H1 (cell line): ENCODE measurements around the gene RFNG. TPM values are rescaled to one million over a fixed set of nuclear protein-coding genes. Genes with fewer than 3 reads are reported as not detected.
A peak's percentile ranks its signal among the peaks of the same experiment; 100 is the strongest.

Experiments
- CTCF ChIA-PET: fragments of 300-600 bp; sonication (Branson Sonifier 250); formaldehyde crosslinking; loops from one replicate; lab custom pipeline; 2021; ENCODE audit not compliant: partially characterized antibody; lab: Charles Lee
- POLR2A ChIA-PET: fragments of 300-600 bp; sonication (Branson Sonifier 250); formaldehyde crosslinking; loops from one replicate; lab custom pipeline; 2021; ENCODE audit warnings: inconsistent platforms; ENCODE audit not compliant: partially characterized antibody; lab: Charles Lee
- DNase-seq, 2 experiments: peaks; one replicate each; pipeline versions ENCODE4 v3.0.0 to v3.0.0-alpha.2; 2010 to 2022; ENCODE audit warnings: low spot score in 2 of 2, low read depth in 1 of 2, mixed read lengths in 1 of 2
- FAIRE-seq: peaks from 2 replicates; lab custom pipeline; 2011; peaks lifted over from hg19 to GRCh38; lab: Jason Lieb, UNC
- H2AFZ ChIP-seq: 2 replicates; pipeline ENCODE4 v1.8.1; 2012; ENCODE audit warnings: low read length, inconsistent platforms
- H2AK5ac ChIP-seq: 2 replicates; pipeline ENCODE4 v1.6.1; 2013; ENCODE audit warnings: low read depth, low read length
- H2BK120ac ChIP-seq: replicated peaks from 2 replicates; pipeline ENCODE3; 2013; ENCODE audit warnings: low read depth, low read length, inconsistent platforms
- H2BK12ac ChIP-seq: 2 replicates; pipeline ENCODE4 v1.6.1; 2013; ENCODE audit warnings: low read depth, low read length
- H2BK15ac ChIP-seq: 2 replicates; pipeline ENCODE4 v1.6.1; 2013; ENCODE audit warnings: low read length
- H2BK20ac ChIP-seq: 2 replicates; pipeline ENCODE4 v1.6.1; 2013; ENCODE audit warnings: low read length
- H2BK5ac ChIP-seq: 2 replicates; pipeline ENCODE4 v1.6.1; 2013; ENCODE audit warnings: low read depth, low read length
- H3K14ac ChIP-seq: 2 replicates; pipeline ENCODE4 v1.6.1; 2013; ENCODE audit warnings: inconsistent platforms; ENCODE audit not compliant: insufficient read length
- H3K18ac ChIP-seq: 2 replicates; pipeline ENCODE4 v1.6.1; 2013; ENCODE audit warnings: low read length; ENCODE audit errors: extremely low read depth
- H3K23ac ChIP-seq: 2 replicates; pipeline ENCODE4 v1.6.1; 2013; ENCODE audit warnings: inconsistent platforms; ENCODE audit not compliant: insufficient read length
- H3K23me2 ChIP-seq: 2 replicates; pipeline ENCODE4 v1.6.1; 2013; ENCODE audit warnings: low read depth, low read length
- H3K27ac ChIP-seq: 2 replicates; pipeline ENCODE4 v1.6.1; 2011; ENCODE audit warnings: low read depth, low read length, inconsistent platforms
- H3K27me3 ChIP-seq, 4 experiments: replicated peaks in 1 of 4; 1 replicate in 1 of 4; 2 replicates in 3 of 4; pipeline versions ENCODE4 v1.6.1 to v1.8.1; 2011 to 2013; ENCODE audit warnings: low read length in 3 of 4, mild to moderate bottlenecking in 3 of 4, inconsistent platforms in 2 of 4, mixed read lengths in 2 of 4, moderate library complexity in 1 of 4; ENCODE audit not compliant: control insufficient read depth in 3 of 4, insufficient read depth in 3 of 4; ENCODE audit errors: extremely low read depth in 1 of 4
- H3K36me3 ChIP-seq, 4 experiments: 2 replicates each; pipeline versions ENCODE4 v1.6.1 to v1.8.1; 2011 to 2013; ENCODE audit warnings: mild to moderate bottlenecking in 4 of 4, low read length in 3 of 4, moderate library complexity in 2 of 4, control low read depth in 1 of 4, inconsistent platforms in 1 of 4; ENCODE audit not compliant: insufficient read depth in 4 of 4, control insufficient read depth in 2 of 4
- H3K4ac ChIP-seq: replicated peaks from 2 replicates; pipeline ENCODE3; 2013; ENCODE audit warnings: low read length, low read depth, mixed read lengths, inconsistent platforms; ENCODE audit not compliant: insufficient read length
- H3K4me1 ChIP-seq, 4 experiments: replicated peaks in 1 of 4; 1 replicate in 1 of 4; 2 replicates in 3 of 4; pipeline versions ENCODE4 v1.6.1 to v1.8.1; 2011 to 2013; ENCODE audit warnings: low read length in 3 of 4, inconsistent platforms in 2 of 4, mixed read lengths in 1 of 4; ENCODE audit not compliant: insufficient read depth in 4 of 4, control insufficient read depth in 3 of 4
- H3K4me2 ChIP-seq, 2 experiments: 2 replicates each; pipeline versions ENCODE4 v1.6.1 to v1.8.1; 2011 to 2013; ENCODE audit warnings: low read depth in 2 of 2, low read length in 2 of 2, control low read depth in 1 of 2, inconsistent platforms in 1 of 2, mild to moderate bottlenecking in 1 of 2; ENCODE audit not compliant: insufficient read depth in 1 of 2
- H3K4me3 ChIP-seq, 4 experiments: fragments of 200-600, 300-600 bp in 1 of 4; sonication (generic), shearing (Covaris generic), sonication (Bioruptor Twin) in 1 of 4; 2 replicates each; pipeline versions ENCODE4 v1.5.1 to v1.8.1; 2011 to 2016; ENCODE audit warnings: low read length in 4 of 4, low read depth in 3 of 4, control low read depth in 2 of 4, inconsistent platforms in 2 of 4, mild to moderate bottlenecking in 2 of 4, mixed read lengths in 1 of 4, moderate library complexity in 1 of 4; ENCODE audit not compliant: insufficient read depth in 2 of 4; ENCODE audit errors: extremely low read depth in 1 of 4
- H3K56ac ChIP-seq: replicated peaks from 2 replicates; pipeline ENCODE3; 2013; ENCODE audit warnings: low read depth, mild to moderate bottlenecking, mixed read lengths, low read length, inconsistent platforms; ENCODE audit not compliant: insufficient read length
- H3K79me1 ChIP-seq: 2 replicates; pipeline ENCODE4 v1.6.1; 2013; ENCODE audit warnings: low read depth, low read length, control low read depth
- H3K79me2 ChIP-seq, 2 experiments: 2 replicates each; pipeline versions ENCODE4 v1.6.1 to v1.8.1; 2012 to 2013; ENCODE audit warnings: low read length in 2 of 2, mild to moderate bottlenecking in 2 of 2, inconsistent platforms in 1 of 2; ENCODE audit not compliant: insufficient read depth in 2 of 2, control insufficient read depth in 1 of 2
- H3K9ac ChIP-seq, 4 experiments: replicated peaks in 1 of 4; 1 replicate in 1 of 4; 2 replicates in 3 of 4; pipeline versions ENCODE4 v1.6.1 to v1.8.1; 2011 to 2013; ENCODE audit warnings: low read depth in 3 of 4, low read length in 3 of 4, control low read depth in 2 of 4, mild to moderate bottlenecking in 2 of 4, moderate library complexity in 2 of 4, inconsistent platforms in 1 of 4; ENCODE audit errors: extremely low read depth in 1 of 4
- H3K9me3 ChIP-seq, 2 experiments: 2 replicates each; pipeline versions ENCODE4 v1.6.1 to v1.8.1; 2012 to 2013; ENCODE audit warnings: mild to moderate bottlenecking in 2 of 2, moderate library complexity in 2 of 2, control low read depth in 1 of 2, inconsistent platforms in 1 of 2, low read depth in 1 of 2, low read length in 1 of 2, mixed read lengths in 1 of 2; ENCODE audit not compliant: insufficient read depth in 2 of 2
- H4K20me1 ChIP-seq, 2 experiments: replicated peaks in 1 of 2; 2 replicates each; pipeline versions ENCODE3 to v1.8.1; 2011 to 2013; ENCODE audit warnings: inconsistent platforms in 2 of 2, low read length in 2 of 2, mild to moderate bottlenecking in 1 of 2; ENCODE audit not compliant: insufficient read depth in 2 of 2, control insufficient read depth in 1 of 2
- H4K5ac ChIP-seq: 2 replicates; pipeline ENCODE4 v1.6.1; 2013; ENCODE audit warnings: low read length, low read depth, mixed read lengths, inconsistent platforms; ENCODE audit not compliant: insufficient read length
- H4K8ac ChIP-seq: 2 replicates; pipeline ENCODE4 v1.8.0; 2013; ENCODE audit warnings: mild to moderate bottlenecking, moderate library complexity, low read length, inconsistent platforms; ENCODE audit not compliant: insufficient read depth; ENCODE audit errors: extremely low read depth
- H4K91ac ChIP-seq: replicated peaks from 2 replicates; pipeline ENCODE3; 2013; ENCODE audit warnings: low read length, mixed read lengths, inconsistent platforms; ENCODE audit not compliant: insufficient read length
- CREB1 ChIP-seq: IDR thresholded peaks from 2 replicates; pipeline ENCODE4 v1.6.1; 2012; ENCODE audit warnings: inconsistent platforms
- SP4 ChIP-seq: IDR thresholded peaks from 2 replicates; pipeline ENCODE4 v1.6.1; 2012; ENCODE audit warnings: low read length, inconsistent platforms
- WGBS, 2 experiments: shearing (Covaris generic) in 1 of 2; methylation state at CpG; one replicate each; pipeline versions ENCODE4 v1.1.6 to v1.1.7; 2013 to 2015; ENCODE audit warnings: low lambda C conversion rate in 2 of 2, mixed read lengths in 2 of 2, inconsistent platforms in 1 of 2, low coverage in 1 of 2, missing lambda C conversion rate in 1 of 2; ENCODE audit not compliant: insufficient replicate concordance in 2 of 2, insufficient coverage in 1 of 2, insufficient read length in 1 of 2; ENCODE audit errors: extremely low coverage in 1 of 2, missing lambda C conversion rate in 1 of 2; 5-methylcytosine and 5-hydroxymethylcytosine counted together
- polyA plus RNA-seq, 7 experiments: library from polyadenylated mRNA; depleted of rRNA in 3 of 7; stranded (reverse) in 5 of 7; unstranded in 2 of 7; fragments of >200 nt in 5 of 7; fragments of 200-250 nt in 2 of 7; gene quantifications; 1 replicate in 5 of 7; 2 replicates in 1 of 7; 4 replicates in 1 of 7; pipeline versions ENCODE4 v1.2.1 to v1.2.3, GENCODE V29; 2011 to 2013; ENCODE audit warnings: missing spikeins in 2 of 7, mixed read lengths in 2 of 7
- total RNA-seq: library from RNA; stranded (reverse); fragmentation: NEBNext Ultra II Directional; extraction: Animal tissue kit (Norgen Biotek cat#: 25700); gene quantifications from 2 replicates; pipeline ENCODE4 v1.2.1, GENCODE V29; 2021

RFNG gene
- total and polyA plus RNA-seq, 2 of the 8 experiments (the other 6 are each of a cell fraction or from before 2014, with no cell fraction given) = 26.7 to 28.4 TPM

DNA sequence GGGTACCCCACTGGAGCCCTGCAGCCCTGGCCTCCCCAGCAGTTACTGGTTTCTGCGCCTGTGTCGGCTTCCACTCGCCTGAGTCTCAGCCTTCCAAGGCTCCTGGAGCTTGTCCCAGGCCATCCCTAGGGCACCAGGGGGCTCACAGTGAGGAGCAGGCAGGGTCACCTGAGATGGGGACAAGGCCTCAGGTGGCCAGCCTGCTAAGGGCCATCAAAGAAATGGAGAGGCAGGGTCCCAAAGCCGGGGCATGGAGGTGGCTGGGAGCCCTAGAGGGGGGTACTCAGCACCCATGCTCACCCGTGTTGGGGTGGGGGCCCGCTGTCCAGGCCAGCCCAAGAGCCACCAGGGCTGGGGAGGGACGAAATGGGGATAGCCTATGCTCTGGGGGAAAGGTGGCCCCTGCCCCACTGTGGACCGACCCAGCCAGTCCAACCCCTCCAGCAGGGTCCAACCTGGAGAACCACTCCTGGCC is 45.1 kb upstream of the RFNG start:
- FAIRE-seq (no peak), DNase-seq (no peak)
- Histone ChIP-seq H4K20me1 (peaks cover 11 to 41% of the 10 kb centered on the region in 2 experiments), H2BK5ac (peak overlapping the region; percentile 52; the same call in 1 of the 2 replicates), H3K9me3 (no peaks in the 10 kb centered on the region), H3K79me2 (peaks cover 15 to 47% of the 10 kb centered on the region in 2 experiments; a peak in 3 of 4 replicates), H2AFZ (no peak overlapping the region), H2BK15ac (no peak overlapping the region), H3K23me2 (peaks cover 14% of the 10 kb centered on the region; the same call in 1 of the 2 replicates), H3K36me3 (peaks cover 28 to 43% (median 39%) of the 10 kb centered on the region in 4 experiments), H3K23ac (no peak overlapping the region), H3K4me2 (peak overlapping the region; percentile 80 to 85), H4K5ac (peak overlapping the region; percentile 19), H3K56ac (peak overlapping the region; percentile 82), H2BK20ac (no peak overlapping the region), H3K4me3 (peak overlapping the region; percentile 62 to 94 (median 78)), H2AK5ac (peak overlapping the region; percentile 53; the same call in 1 of the 2 replicates), H3K14ac (no peak overlapping the region), H3K18ac (peak overlapping the region; percentile 83), H3K27ac (no peak overlapping the region), H3K27me3 (no peaks in the 10 kb centered on the region), H2BK120ac (peak overlapping the region; percentile 94), H3K4ac (peak overlapping the region; percentile 53), H3K4me1 (peaks cover 0 to 36% (median 28%) of the 10 kb centered on the region in 4 experiments; a peak in 6 of 7 replicates), H3K9ac (peak overlapping the region; percentile 55 to 77 (median 68); a peak in 6 of 7 replicates), H4K8ac (peak overlapping the region; percentile 9; the same call in 1 of the 2 replicates), H2BK12ac (0 out of 2 replicates have a peak overlapping the region, but pooled peaks have one; percentile 9), H3K79me1 (peaks cover 15% of the 10 kb centered on the region), H4K91ac (no peak overlapping the region)
- CTCF ChIA-PET = interaction anchor here (1.4 to 1.5 kb wide), 2 partner anchors 12 to 61 kb away, joined by 3 to 6 read pairs; no protein-coding TSS in a partner anchor
- TF ChIP-seq CREB1 (no peak), SP4 (no peak)
- WGBS, 2 experiments = 49% methylated on average over 8 of the region's 8 CpGs; no CpG with 5 or more reads in 1 of the 2 experiments
- POLR2A ChIA-PET = interaction anchor here (1.1 to 4.2 kb wide), 14 partner anchors 10 to 138 kb away, joined by 3 to 21 read pairs (median 8); partner anchors contain the start of gene DUS1L
